H4 (cell line): ENCODE results near the gene HEATR5B. TPM values are rescaled to one million over a fixed set of nuclear protein-coding genes. Genes with fewer than 3 reads are reported as not detected.
"Not testable (repeated sequence)": the region's sequence is repeated elsewhere in the genome, so short reads cannot be mapped to it uniquely, and the experiment has no call there.

ENCODE experiments used
- DNase-seq: peaks from one replicate; pipeline ENCODE4 v3.0.0-alpha.2; 2015; ENCODE audit warnings: low spot score
- total RNA-seq: library from RNA; depleted of rRNA; stranded (reverse); fragments of >200 nt; shearing (Covaris generic); gene quantifications from 2 replicates; pipeline ENCODE4 v1.2.3, GENCODE V29; 2014

HEATR5B gene
- total RNA-seq, 1 experiment from 2014 or later, result 1.4 TPM

GRCh38 chr2:37061776-37062175 lies 22.4 kb downstream of the HEATR5B start:
- no peak for DNase-seq

- no peak for DNase-seq
These were observed 23.0 kb downstream of the HEATR5B start for GRCh38 chr2:37061013-37061711.

- no peak for DNase-seq
These were observed 23.7 kb downstream of the HEATR5B start for GRCh38 chr2:37060446-37060845.

- DNase-seq, result no peak
These were observed 24.3 kb downstream of the HEATR5B start for GRCh38 chr2:37059841-37060240.

- no peak for DNase-seq
These were observed 31.4 kb downstream of the HEATR5B start for GRCh38 chr2:37052600-37053332.

- DNase-seq, result no peak
These were observed 44.6 kb downstream of the HEATR5B start for GRCh38 chr2:37039580-37039979.

GRCh38 chr2:37037771-37038170 lies 46.4 kb downstream of the HEATR5B start:
- DNase-seq, result no peak

GRCh38 chr2:37029758-37030157 lies 54.4 kb downstream of the HEATR5B start:
- DNase-seq, result no peak

- DNase-seq, result no peak
These were observed 58.1 kb downstream of the HEATR5B start for GRCh38 chr2:37026050-37026449.

GRCh38 chr2:37020887-37021796 lies 63.0 kb downstream of the HEATR5B start:
- no peak for DNase-seq

GRCh38 chr2:37020212-37020886 lies 63.8 kb downstream of the HEATR5B start:
- no peak for DNase-seq

- DNase-seq, result no peak
These were observed 70.9 kb downstream of the HEATR5B start for GRCh38 chr2:37013315-37013641.

GRCh38 chr2:37011130-37011529 lies 73.0 kb downstream of the HEATR5B start:
- DNase-seq, result no peak

GRCh38 chr2:37005118-37005868 lies 78.9 kb downstream of the HEATR5B start:
- DNase-seq, result no peak

- no peak for DNase-seq
These were observed 83.1 kb downstream of the HEATR5B start for GRCh38 chr2:37000988-37001556.

- no peak for DNase-seq
These were observed 83.9 kb downstream of the HEATR5B start for GRCh38 chr2:37000318-37000717.

- not testable (repeated sequence) for DNase-seq
These were observed 84.8 kb downstream of the HEATR5B start for GRCh38 chr2:36999416-36999815.

GRCh38 chr2:36993841-36994620 lies 90.1 kb downstream of the HEATR5B start:
- no peak for DNase-seq

GRCh38 chr2:36988008-36988407 lies 96.2 kb downstream of the HEATR5B start:
- no peak for DNase-seq

- no peak for DNase-seq
These were observed 101.7 kb downstream of the HEATR5B start for GRCh38 chr2:36982467-36982866.
